Embryonic facial prominence (tissue), 1 donor: ENCODE measurements around the gene UBE2E3.
"Not testable (repeated sequence)": the region's sequence is repeated elsewhere in the genome, so short reads cannot be mapped to it uniquely, and the experiment has no call there.

Experiments used
- DNase-seq: peaks from one replicate; pipeline ENCODE4 v3.0.0-alpha.2; 2016; ENCODE audit errors: extremely low spot score

The UBE2E3 gene

DNA sequence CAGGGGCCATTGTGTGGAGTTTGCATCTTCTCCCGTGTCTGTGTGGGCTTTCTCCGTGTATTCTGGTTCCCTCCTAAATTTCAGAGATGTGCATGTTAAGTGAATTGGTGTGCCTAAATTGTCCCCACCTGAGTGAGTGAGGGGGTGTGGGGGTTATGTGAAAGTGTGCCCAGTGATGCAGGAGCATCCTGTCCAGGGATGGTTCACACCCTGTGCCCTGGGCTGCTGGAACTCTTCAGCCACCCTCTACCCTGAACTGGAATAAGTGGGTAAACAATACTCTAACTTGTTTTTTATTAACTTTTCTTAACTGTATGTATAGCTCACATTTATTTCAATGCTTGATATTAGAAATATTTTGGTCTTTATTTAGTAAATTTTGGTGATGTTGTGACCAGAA is 56.0 kb downstream of the UBE2E3 start:
- no peak for DNase-seq

DNA sequence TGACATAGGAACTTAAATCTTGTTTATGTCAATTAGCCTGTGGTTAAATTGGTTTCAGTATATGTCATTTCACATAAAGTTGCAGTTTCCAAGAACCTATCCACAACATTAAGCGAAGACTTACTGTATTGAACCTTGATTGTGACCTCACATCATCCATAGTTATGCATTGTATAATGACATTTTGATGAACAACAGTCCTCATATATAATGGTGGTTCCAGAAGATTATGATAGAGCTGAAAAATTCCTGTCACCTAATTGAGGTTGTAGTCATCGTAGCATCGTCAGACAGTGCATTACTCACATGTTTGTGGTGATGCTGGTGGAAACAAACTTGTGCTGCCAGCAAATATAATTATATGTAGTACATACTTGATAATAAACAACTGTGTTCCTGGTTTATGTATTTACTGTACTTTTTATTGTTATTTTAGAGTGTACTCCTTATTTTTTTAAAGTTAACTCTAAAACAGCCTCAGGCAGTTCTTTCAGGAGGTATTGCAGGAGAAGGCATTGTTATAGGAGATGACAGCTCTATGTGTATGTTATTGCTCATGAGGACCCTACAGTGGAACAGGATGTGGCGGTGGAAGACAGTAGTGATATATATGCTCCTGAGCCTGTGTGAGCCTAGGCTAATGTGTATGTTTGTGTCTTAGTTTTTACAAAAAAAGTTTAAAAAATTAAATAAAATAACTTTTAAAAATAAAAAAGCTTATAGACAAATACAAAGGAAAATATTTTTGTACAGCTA is 56.6 kb downstream of the UBE2E3 start:
- DNase-seq = no peak

GRCh38 chr2:181037922-181038321 is 57.5 kb downstream of the UBE2E3 start:
- no peak for DNase-seq

DNA sequence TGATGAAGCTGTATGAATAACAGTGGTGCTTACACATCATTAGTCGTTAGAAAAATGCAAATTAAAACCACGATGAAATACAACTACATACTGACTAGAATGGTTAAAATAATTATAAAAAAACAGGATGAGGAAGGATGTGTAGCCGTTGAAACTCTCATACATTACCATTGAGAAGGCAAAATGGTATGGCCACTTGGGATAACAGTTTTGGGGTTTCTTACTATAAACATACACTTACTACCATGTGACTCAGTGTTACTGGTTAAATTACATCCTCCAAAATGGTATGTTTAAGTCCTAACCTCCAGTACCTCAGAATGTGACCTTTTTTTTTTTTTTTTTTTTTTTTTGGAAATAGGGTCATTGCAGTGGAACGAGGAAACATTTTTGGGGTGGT is 58.4 kb downstream of the UBE2E3 start:
- DNase-seq = no peak

GRCh38 chr2:181040839-181041238 is 60.4 kb downstream of the UBE2E3 start:
- not testable (repeated sequence) for DNase-seq

DNA sequence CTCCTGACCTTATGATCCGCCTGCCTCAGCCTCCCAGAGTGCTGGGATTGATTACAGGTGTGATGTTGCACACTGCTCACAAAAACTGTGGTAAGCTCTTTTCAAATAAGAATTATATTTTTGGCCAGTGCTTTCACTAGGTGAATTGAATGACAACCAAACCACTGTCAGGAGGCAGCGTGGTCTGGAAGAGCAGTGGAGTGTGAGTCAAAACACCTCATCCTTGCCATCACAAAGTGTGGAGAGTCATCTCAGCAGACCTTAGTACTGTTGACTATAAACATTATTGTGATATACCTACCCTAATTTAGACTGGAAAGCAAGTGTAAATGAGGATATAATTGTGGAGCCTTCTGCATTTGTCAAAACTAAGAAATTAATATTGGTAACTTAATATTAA is 61.3 kb downstream of the UBE2E3 start:
- no peak for DNase-seq

- DNase-seq = no peak
These were observed 62.3 kb downstream of the UBE2E3 start for GRCh38 chr2:181042706-181043105.

- DNase-seq = no peak
These were observed 66.4 kb downstream of the UBE2E3 start for GRCh38 chr2:181046833-181047232.

DNA sequence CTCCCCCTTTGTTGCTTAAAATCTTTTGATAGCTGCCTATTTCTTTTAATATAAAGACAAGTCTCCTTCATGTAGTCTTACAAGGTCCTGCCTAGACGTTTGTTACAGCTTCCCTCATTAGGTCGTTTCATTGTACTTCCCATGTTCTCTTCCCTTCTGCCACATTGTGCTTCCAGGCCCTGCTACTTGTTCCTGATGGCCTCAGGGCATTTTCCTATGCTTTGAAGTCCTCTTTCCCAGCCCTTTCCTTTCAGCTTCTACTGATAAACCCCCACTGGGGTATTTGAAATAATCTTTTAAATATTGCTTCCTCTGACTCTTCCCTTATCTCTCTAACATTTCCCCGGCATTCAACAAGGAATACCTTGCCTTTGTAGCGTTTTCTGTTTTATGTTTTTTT is 67.4 kb downstream of the UBE2E3 start:
- DNase-seq = no peak

DNA sequence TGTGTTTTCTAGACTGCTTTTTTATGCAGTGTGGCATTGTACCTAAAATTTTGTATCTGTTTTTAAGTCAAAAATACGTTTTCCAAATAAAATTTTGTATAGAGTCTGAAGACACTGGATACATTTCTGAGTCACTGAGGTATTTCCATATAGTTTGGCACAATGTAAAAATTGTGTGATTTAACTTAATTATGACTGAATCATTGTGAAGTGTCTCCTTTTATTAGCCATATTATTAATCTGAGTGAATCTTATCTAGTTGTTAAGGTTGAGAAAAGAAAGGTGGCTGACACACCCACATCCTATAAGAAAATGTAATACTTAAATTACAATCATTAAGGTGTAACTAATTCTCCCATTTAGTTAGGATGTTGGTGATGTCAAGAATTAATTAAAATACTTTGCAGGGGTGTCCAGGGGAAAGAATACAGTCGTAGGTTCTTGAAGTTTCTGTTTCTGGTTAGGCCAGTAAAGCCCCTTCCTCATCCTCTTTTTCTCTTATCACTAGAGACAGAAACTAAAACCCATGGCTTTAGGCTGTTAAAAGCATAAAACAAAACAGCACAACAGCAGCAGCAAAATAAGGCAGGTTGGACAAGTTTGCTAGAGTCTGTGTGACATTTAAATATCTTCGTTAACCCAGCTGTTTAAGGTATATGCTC is 71.6 kb downstream of the UBE2E3 start:
- no peak for DNase-seq

DNA sequence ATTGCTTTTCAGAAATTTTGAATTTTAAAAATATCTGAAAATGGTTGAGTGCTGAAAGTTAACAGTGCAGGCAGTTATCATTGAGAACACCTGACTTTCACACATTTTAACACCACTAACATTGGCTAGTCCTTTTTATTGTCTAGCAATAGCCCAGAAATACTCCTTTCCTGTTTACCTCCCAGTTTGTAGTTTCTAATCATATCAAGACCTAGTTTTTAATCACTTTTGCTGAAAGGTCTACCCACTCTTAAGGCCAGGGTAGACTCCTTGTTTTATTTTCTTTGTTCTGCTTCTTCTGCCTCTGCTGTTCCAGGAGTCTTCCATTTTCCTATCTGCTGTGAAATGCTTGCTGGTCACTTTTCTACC is 72.1 kb downstream of the UBE2E3 start:
- no peak for DNase-seq

- no peak for DNase-seq
These were observed 73.9 kb downstream of the UBE2E3 start for GRCh38 chr2:181054256-181054655.

- no peak for DNase-seq
These were observed 74.4 kb downstream of the UBE2E3 start for GRCh38 chr2:181054843-181055242.

DNA sequence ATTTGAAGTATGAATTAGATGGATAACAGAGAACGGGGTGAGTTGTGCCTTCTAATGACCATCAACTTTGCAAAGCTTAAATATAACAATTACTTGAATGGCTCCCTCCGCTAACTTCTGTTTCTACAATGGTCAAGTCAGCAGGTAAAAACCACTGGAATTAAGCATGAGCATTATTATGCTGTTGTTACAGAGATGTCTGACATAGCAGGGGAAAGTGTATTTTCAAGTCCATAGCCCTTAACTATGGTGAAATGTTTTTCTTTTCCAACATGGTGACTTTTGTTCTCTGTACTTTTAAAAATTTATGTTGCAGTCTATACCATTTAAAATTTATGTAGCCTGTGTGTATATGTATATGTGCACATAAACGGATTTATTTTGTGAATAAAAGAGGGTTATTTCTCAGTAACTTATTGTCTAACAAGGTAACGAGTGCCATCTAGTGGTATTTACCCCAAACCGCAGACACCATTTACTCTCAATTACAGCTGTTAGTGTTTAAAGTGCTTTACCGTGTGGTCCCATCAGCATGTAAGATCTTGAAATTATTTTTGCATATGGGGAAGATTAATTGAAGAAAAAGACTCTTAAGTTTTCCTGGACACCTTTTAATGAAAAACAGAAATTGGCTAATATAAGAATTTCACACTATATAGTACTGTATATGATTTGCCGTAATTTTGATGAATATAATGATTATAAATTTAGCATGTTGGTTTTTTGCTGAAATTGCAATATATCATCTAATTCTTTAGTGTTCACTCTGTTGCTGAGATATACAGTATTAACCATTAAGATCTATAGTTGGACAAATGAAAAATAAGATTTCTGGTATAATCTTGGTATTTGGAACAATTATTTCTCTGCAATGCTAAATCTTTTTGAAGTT is 78.2 kb downstream of the UBE2E3 start:
- DNase-seq = no peak

DNA sequence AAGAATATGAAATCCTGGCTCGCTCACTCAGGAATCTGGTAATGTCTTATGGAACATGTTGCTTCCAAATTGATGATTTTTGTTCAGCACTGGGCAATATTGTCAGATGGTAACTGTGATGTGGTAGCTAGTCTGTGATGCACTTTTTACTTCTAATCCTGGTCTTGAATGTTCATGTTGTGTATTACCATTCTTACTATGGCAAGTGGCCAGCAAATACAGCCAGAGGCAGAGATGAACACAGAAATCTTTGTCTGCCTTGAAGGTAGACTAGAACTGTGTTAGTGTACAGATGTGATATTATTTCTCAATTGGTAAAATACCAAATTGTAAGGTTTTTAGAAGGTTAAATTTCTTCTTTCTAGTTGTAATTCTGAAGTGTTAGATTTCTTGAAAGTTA is 83.3 kb downstream of the UBE2E3 start:
- DNase-seq = no peak

GRCh38 chr2:181065458-181065857 is 85.1 kb downstream of the UBE2E3 start:
- DNase-seq = no peak

GRCh38 chr2:181066333-181066732 is 85.9 kb downstream of the UBE2E3 start:
- no peak for DNase-seq

- DNase-seq = no peak
These were observed 89.9 kb downstream of the UBE2E3 start for GRCh38 chr2:181070119-181070835.

DNA sequence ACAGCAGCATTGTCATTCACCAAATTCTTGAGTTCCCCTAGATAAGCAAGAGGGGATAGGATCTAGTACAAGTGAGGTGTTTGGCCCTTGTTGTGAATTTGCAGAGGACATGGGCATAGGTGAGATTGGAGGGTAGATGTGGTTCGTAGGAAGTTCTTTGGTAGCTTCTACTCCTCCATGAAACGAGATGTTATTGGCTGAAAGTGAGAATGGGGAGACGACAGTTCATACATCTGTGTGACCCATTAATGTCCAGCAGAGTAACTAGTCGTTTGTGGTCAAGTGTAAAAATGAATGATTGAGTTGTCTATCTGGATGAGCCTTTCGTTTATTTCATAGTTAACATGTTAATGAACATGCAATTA is 90.4 kb downstream of the UBE2E3 start:
- no peak for DNase-seq

GRCh38 chr2:181072486-181073235 is 92.3 kb downstream of the UBE2E3 start:
- DNase-seq = no peak

DNA sequence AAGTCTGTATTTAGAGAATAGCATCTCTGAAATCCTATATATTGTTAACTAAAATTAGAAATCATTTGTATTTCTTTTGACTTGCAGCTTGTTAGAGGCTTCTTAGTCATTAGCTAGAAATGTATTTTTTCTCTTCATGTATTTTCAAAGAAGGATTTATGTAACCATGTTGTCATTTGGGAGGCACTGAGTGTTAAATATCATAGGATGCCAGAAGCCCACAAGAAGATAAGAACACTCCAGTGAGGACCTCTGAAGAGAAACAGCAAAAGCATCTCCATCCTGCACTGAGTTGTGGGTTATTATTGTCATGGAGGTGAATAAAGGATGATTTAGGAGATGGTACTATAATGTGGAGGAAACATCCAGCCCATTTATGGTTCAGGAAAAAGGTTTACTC is 93.5 kb downstream of the UBE2E3 start:
- DNase-seq = no peak
